Coronary artery (tissue), 2 donors: Measurements from ENCODE around the gene TMPRSS6.

ENCODE experiments used
- DNase-seq: peaks from one replicate; pipeline ENCODE4 v3.0.0-alpha.2; 2017; ENCODE audit warnings: low spot score
- H3K27ac ChIP-seq, 2 donors: fragments of 200-600 bp; sonication (generic); one replicate each; pipeline ENCODE4 v1.5.1; 2016 to 2019
- H3K4me3 ChIP-seq: fragments of 200-600 bp; sonication (generic); 2 replicates; pipeline ENCODE4 v1.5.1; 2016; ENCODE audit warnings: mild to moderate bottlenecking, moderate library complexity
- CTCF ChIP-seq: fragments of 200-600 bp; sonication (generic); IDR thresholded peaks from one replicate; pipeline ENCODE4 v1.5.1; 2019; ENCODE audit warnings: antibody characterized with exemption

Gene TMPRSS6

DNA sequence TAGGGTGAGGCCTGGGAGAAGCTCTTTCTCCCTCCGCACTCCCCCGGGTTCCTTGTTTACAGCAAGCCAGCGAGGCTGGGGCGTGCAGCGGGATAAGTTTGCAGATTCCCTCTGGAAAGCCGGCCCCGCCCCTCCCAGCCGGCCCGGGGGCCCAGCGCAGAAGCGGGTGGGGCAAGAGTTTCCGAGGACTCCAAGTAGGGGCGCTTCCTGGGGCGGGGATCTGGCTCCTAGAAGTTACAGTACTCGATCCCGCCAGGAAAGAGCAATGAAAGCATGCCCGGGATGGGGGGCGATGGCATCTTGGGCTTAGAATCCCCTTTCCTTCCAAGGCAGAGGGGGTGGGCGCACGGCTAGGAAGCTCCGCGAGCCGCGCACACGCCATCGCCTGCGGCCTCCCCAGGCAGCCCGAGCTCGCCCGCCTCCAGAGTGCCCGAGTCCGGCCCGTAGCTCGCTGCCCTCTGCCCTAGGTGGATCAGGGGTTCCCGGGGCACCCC is 90.7 kb downstream of the TMPRSS6 start:
- DNase-seq = peak; percentile 83
- Histone ChIP-seq H3K4me3 (peak overlapping the region; percentile 95), H3K27ac (peak overlapping the region; percentile 81 to 97)
- no peak for TF ChIP-seq CTCF

DNA sequence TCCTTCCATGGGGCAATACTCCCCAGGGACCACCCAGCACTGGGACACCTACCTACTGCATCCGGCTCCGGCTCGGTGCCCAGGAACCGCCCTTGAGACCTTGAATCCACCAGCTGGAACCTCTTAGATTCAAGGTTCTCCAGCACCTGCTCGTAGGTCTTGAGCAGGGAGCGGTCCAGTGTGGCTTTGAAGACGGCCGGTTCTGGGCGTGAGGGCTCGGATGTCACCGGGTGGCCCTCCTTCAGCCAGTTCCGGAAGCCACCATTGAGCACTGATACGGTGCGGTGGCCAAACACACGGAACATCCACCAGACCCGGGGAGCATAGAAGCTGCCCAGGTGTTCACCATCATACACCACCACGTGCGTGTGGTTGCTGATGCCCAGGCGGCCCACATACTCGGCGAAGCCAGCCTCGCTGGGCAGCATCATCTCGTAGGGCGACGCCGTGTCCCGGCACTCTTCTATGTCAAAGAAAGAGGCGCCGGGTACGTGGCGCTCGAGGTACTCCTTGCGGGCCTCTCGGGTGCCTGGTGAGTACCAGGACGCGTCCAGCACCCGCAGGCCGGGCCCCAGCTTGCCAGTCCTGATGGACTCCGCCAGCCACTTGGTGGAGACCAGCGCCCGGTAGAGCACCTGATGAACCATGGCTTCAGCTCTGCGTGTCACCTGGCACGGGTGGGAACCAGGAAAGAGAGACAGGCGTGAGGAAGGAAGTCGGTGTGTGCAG is 91.3 kb downstream of the TMPRSS6 start:
- peak overlapping the region; percentile 95 for H3K4me3 ChIP-seq
- no peak for TF ChIP-seq CTCF
- DNase-seq = no peak
- peak overlapping the region; percentile 81 to 97 for H3K27ac ChIP-seq

- no peak for DNase-seq
- no peak overlapping the region for H3K27ac ChIP-seq
- no peak for TF ChIP-seq CTCF
- peak overlapping the region; percentile 95 for H3K4me3 ChIP-seq
These were observed 92.2 kb downstream of the TMPRSS6 start for GRCh38 chr22:37017356-37017755.

- no peak overlapping the region for H3K27ac ChIP-seq
- no peak for TF ChIP-seq CTCF
- H3K4me3 ChIP-seq = no peak overlapping the region
- DNase-seq = no peak
These were observed 93.2 kb downstream of the TMPRSS6 start for GRCh38 chr22:37016134-37016910.

DNA sequence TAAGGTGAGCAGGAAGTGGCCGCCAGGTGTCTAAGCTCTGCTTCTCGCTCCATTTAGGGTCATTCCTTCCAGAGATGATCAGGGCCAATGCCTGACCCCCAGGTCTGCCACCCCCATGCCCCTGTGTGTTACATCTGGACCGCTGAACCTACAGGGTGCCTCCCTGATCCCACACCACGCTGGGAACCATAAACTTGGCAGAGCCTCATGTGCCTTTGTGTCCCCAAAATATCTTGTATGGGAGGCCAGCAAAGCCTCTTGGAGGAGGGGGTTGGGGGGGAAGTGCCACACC is 94.0 kb downstream of the TMPRSS6 start:
- no peak overlapping the region for H3K4me3 ChIP-seq

More for the DNA sequence above, 94.0 kb downstream of the TMPRSS6 start:
- TF ChIP-seq CTCF = no peak
- no peak overlapping the region for H3K27ac ChIP-seq
- no peak for DNase-seq
